RWPE2 (cell line): ENCODE data around the gene GRM8.

Source experiments
- ATAC-seq: fragments of 200-7000 bp; cut with Tn5 transposase; 3 replicates; pipeline ENCODE4 v1.9.1; 2021; ENCODE audit warnings: low read depth
- DNase-seq: peaks from one replicate; pipeline ENCODE4 v3.0.0-alpha.2; 2020; ENCODE audit warnings: low spot score
- H3K27ac ChIP-seq: fragments of 450-650 bp; 2 replicates; pipeline ENCODE4 v1.5.1; 2017; ENCODE audit warnings: mild to moderate bottlenecking; ENCODE audit not compliant: poor library complexity, severe bottlenecking
- H3K27me3 ChIP-seq: fragments of 250-450 bp; sonication (Bioruptor Pico); 2 replicates; pipeline ENCODE4 v1.5.1; 2021; ENCODE audit warnings: mild to moderate bottlenecking, moderate library complexity; ENCODE audit not compliant: insufficient read depth, poor library complexity, severe bottlenecking
- H3K36me3 ChIP-seq: fragments of 250-450 bp; sonication (Bioruptor Pico); 2 replicates; pipeline ENCODE4 v1.5.1; 2020; ENCODE audit warnings: low read depth, mild to moderate bottlenecking, moderate library complexity
- H3K4me1 ChIP-seq: fragments of 250-450 bp; sonication (Bioruptor Pico); 2 replicates; pipeline ENCODE4 v1.5.1; 2021; ENCODE audit warnings: mild to moderate bottlenecking, moderate library complexity; ENCODE audit not compliant: insufficient read depth, poor library complexity, severe bottlenecking
- H3K4me3 ChIP-seq: fragments of 250-450 bp; sonication (Bioruptor Pico); 2 replicates; pipeline ENCODE4 v1.5.1; 2021; ENCODE audit warnings: mild to moderate bottlenecking, moderate library complexity; ENCODE audit not compliant: severe bottlenecking
- H3K9me3 ChIP-seq: fragments of 250-450 bp; sonication (Bioruptor Pico); 2 replicates; pipeline ENCODE4 v1.5.1; 2021; ENCODE audit warnings: mild to moderate bottlenecking, moderate library complexity; ENCODE audit not compliant: severe bottlenecking
- CTCF ChIP-seq: fragments of 450-650 bp; IDR thresholded peaks from one replicate; pipeline ENCODE4 v1.5.1; 2017; ENCODE audit warnings: mild to moderate bottlenecking, moderate library complexity; ENCODE audit not compliant: poor library complexity, severe bottlenecking

GRM8 gene

GRCh38 chr7:126445991-126446390 is 806.8 kb downstream of the GRM8 start:
- Histone ChIP-seq H3K9me3 (no peaks in the 10 kb centered on the region), H3K4me3 (no peak overlapping the region), H3K4me1 (no peaks in the 10 kb centered on the region), H3K27ac (no peak overlapping the region), H3K27me3 (no peaks in the 10 kb centered on the region), H3K36me3 (no peaks in the 10 kb centered on the region)
- ATAC-seq = no peak
- DNase-seq = no peak
- no peak for TF ChIP-seq CTCF

- no peaks in the 10 kb centered on the region for H3K36me3 ChIP-seq
- no peaks in the 10 kb centered on the region for H3K27me3 ChIP-seq
- DNase-seq = no peak
- no peak overlapping the region for H3K4me3 ChIP-seq
- no peaks in the 10 kb centered on the region for H3K4me1 ChIP-seq
- no peak for ATAC-seq
- H3K27ac ChIP-seq = no peak overlapping the region
- TF ChIP-seq CTCF = no peak
- no peaks in the 10 kb centered on the region for H3K9me3 ChIP-seq
Measured at GRCh38 chr7:126443951-126444350, 808.8 kb downstream of the GRM8 start.

DNA sequence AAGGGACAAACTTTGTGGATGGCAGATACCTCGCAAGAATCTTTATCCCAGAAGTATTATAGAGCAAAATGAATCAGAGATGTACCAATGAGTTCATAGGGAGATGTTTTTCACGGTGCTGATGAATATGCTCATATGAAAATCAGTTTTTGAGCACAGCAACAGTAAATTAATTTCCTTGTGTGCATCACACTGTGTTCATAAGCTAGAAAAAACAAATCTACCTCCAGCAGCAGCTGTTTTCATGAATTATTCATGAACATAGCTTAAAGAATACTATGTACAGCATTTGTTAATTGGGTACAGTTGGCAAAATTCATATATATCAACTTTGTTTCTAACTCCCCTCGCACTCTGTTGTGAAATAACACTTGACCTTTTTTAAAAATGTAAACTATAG is 809.8 kb downstream of the GRM8 start:
- H3K27me3 ChIP-seq = peaks cover 2% of the 10 kb centered on the region
- H3K36me3 ChIP-seq = no peaks in the 10 kb centered on the region
- H3K4me3 ChIP-seq = no peak overlapping the region
- H3K9me3 ChIP-seq = no peaks in the 10 kb centered on the region
- no peak overlapping the region for H3K27ac ChIP-seq
- no peak for TF ChIP-seq CTCF
- DNase-seq (no peak), ATAC-seq (no peak)
- no peaks in the 10 kb centered on the region for H3K4me1 ChIP-seq

DNA sequence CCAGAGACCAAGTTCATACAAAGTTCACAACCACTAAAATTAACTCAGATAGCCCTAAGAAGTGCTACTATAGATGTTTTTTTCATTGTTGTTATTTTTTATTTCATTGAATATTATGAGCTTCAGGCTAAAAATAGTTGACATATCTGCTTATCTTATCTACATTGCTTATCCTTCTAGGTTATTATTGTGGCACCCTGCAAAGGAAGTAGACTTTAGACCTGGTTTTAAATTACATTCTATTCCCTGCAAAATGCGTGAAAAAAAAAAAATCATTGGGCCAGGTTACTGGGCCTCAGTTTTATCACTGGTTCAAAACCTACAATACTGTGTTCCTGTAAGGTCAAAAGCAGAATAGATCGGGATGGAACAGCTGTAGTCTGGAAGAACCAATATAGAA is 811.0 kb downstream of the GRM8 start:
- no peak overlapping the region for H3K27ac ChIP-seq
- no peaks in the 10 kb centered on the region for H3K36me3 ChIP-seq
- peaks cover 2% of the 10 kb centered on the region for H3K27me3 ChIP-seq
- H3K4me1 ChIP-seq = no peaks in the 10 kb centered on the region
- DNase-seq = no peak
- ATAC-seq = no peak
- H3K4me3 ChIP-seq = no peak overlapping the region
- no peak for TF ChIP-seq CTCF
- no peaks in the 10 kb centered on the region for H3K9me3 ChIP-seq

DNA sequence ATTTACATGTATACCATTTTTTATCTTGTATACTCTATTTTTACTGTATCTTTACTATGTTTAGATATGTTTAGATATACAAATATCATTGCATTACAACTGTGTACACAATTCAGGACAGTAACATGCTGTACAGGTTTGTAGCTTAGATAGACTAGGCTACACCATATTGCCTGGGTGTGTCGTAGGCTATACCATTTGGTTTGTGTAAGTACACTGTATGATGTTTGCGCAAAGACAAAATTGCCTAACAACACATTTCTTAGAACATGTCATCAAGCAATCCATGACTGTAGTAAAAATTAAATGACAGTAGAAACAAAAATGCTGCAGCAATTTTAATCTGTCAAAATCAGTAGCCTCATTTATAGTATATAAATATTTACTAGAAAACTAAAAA is 812.2 kb downstream of the GRM8 start:
- Histone ChIP-seq H3K4me3 (no peak overlapping the region), H3K27me3 (peaks cover 2% of the 10 kb centered on the region), H3K4me1 (no peaks in the 10 kb centered on the region), H3K27ac (no peak overlapping the region), H3K36me3 (no peaks in the 10 kb centered on the region), H3K9me3 (no peaks in the 10 kb centered on the region)
- ATAC-seq (no peak), DNase-seq (no peak)
- no peak for TF ChIP-seq CTCF
